Right hindlimb (tissue), 1 donor: ENCODE data around the gene N4BP2L1.

Source experiments
- DNase-seq: peaks from one replicate; pipeline ENCODE4 v3.0.0-alpha.2; 2018

N4BP2L1 gene

DNA sequence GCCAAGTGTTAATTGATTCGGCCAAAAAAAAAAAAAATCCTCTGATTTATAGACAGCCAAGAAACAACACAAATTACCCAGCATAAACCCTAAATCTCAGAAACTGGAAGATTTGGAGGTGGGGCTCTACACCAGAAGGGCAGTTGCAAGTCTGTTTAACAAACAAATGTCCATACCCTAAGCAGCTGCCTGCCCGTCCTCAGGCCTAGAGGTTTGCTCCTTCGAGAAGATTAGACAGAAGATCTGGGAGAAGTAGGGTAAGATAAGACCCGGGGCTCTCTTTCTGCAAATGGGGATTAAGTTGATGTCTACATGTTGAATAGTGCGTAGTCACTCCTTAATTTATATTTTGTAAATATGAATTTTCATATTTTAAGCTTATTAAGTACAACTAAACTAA, 3.4 kb upstream of the N4BP2L1 start:
- DNase-seq, result no peak

DNA sequence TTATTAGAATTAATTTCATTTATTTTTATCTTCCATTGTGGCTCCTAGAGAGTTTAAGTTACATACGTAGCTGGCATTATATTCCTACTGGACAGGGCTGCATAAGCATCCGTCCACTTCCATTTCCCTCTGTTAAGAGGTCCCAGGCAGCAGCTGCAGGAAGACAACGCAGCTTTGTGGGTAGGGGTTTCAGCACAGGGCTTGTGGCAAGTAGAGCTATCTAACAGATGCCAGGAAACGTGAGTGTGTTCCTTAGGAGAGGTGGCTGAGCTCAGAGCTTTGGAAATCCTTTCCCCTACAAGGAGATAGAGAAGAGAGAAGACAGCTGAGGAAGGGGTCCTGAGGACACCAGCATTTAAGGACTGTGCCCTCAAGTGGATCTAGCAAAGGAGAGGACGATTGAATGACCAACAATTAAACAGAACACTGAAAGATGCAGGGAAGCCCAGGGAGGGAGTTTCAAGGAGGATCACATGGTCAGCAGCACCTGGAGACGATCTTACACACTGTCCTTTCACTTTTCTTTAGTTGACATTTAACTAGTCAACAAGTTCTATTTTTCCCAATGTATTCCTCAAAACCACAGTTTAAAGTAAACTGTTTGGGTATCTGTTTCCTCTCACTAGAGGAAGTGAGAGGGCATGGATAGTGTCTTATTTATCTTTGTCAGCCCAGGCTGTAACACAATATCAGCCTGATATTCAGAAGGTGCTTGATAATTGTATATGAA, 2.3 kb upstream of the N4BP2L1 start:
- no peak for DNase-seq

DNA sequence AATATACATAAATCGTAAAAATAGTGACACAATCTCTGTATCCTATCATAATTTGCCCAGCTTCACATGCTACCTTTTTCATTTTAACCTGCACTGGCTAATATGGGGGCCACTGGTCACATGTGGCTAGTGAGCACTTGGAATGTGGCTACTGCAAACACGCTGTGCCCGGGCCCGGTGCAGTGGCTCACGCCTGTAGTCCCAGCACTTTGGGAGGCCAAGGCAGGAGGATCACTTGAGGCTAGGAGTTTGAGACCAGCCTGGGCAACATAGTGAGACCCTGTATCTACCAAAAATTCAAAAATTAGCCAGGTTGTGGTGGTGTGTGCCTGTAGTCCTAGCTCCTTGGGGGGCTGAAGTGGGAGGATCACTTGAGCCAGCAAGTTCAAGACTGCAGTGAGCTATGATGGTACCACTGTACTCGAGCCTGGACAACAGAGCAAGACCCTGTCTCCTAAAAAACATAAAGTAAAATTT, 1.5 kb upstream of the N4BP2L1 start:
- DNase-seq, result no peak

DNA sequence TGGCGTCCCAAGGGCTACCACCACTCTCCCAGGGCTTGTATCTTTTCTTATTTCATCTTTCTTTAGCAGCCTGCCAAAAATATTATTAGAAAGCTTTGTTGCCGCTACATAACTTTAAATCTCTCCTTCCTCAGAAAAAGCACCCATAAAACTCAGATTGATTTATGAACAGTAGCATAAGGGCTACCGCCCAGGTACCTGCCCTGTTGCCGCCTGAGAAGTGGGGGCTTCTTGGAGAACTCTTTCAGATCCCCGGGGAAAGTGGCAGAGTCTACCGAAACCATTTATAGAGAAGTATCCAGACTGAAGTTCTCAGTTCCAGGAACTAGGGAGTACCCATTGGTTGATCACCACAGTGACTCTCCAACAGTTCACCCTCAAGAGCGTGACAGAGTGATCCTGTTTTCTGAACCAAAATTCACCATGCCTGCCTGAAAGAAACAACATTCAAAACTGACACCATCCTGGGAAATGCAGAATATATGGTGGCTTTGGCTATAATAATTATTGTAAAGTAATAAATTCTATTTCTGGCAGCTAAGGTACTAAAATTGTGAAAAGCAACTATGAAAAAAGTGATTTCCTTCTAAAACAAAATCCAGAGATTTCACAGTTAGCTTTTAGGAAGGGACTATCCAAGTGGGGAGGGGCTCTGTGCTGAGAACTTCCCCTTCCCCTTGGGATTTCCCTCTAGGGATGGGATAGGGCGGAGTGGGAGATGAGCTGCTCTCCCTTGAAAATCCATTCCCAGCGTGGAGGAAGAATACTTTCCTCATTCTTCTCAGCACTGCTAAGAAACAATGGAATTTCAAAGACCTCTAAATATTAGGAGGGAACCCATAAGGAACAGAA, 877 bp upstream of the N4BP2L1 start:
- DNase-seq, result no peak

DNA sequence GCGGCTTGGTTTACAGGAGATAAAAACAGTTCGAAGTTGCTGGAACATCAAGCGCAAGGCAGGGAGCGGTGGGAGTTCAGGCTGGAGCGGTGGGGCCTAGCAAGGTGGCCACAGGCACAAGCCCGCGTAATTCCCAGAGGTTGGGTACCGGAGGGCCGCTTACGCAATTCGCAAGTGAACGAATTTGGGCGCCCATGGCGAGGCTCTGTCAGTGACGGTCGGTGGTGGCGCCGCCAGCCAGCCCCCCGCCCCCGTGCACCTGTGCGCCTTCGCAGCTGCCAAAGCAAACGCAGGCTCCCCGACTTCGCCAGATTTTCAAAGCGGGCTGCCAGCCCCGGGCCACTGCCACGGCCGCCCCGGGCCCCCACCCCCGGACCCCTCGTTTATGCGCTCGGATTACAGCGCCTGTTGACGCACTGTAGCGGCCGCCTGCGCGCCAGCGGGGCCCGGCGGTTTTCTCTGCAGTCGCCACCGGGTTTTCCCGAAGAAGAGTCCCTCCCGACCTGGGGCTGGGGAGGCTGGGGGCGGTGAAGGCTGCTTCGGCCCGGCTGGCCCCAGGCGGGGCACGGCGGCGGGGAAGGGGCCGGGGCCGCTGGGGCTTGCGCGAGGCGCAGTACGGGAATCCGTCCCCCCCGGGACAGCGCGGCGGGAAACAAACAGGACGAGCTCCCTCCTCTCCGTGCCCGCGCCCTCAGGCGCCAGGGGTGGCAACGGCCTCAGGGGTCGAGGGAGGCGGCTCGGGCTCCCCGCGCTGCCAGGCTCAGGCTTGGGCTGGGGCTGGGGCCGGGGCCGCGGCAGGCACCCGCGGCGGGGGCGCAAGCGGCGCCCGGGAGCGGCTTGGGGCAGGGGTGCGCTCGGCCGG, 709 bp downstream of the N4BP2L1 start:
- peak; percentile 62 for DNase-seq

DNA sequence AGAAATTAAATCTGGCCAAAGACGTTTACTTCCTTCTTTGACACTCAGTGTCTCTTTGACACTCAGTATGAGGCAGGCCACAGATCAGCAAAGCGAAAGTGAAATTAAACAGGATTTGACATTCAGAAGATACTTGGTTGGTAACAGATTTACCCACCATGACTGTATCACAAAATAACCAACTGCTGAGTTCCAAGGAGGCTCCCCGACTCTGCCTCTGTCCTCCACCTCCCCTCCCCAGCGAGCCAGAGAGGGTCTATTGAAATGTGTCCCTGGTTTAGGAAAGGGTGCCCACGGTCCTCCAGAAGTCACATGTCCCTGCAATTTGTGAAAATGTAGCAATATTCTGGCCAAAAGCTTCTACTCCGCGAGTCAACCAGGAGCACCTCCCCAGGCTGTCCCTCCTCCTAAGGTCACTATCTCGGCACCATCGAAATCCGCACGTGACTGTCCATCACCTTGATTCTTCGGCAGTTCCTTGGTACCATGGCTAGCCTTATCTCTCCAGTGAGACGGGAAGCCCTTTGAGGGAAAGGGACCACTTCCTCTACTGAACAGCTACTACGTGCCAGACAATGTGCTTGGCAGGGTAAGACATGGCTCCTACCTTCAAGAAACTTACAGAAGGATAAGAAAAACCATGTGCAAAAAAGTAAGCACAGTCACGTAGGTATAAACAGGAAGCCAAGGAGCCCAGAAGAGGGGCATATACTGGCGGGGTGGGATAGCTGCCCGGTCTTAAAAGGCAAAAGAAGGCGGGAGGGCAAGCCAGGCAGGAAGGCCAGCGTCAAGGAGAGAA, 1.5 kb downstream of the N4BP2L1 start:
- no peak for DNase-seq

DNA sequence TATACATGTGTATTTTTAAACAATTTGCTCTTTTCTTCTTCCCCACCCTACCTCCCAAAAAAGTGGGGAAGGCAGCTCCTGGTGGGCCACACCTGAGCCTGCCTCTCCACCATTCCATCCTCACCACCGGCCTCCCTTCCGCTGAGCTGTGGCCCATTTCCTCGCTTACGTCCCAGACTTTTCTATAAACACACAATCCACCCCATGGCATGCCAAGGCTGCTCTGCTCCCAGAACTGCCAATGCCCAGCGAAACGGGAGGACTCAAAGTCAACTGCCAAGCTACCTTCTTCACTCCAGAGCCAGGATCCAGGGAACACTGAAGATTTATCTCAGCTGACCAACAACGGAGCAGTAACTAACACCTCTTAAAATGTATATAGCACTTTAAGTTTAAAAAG, 2.8 kb downstream of the N4BP2L1 start:
- DNase-seq, result no peak

DNA sequence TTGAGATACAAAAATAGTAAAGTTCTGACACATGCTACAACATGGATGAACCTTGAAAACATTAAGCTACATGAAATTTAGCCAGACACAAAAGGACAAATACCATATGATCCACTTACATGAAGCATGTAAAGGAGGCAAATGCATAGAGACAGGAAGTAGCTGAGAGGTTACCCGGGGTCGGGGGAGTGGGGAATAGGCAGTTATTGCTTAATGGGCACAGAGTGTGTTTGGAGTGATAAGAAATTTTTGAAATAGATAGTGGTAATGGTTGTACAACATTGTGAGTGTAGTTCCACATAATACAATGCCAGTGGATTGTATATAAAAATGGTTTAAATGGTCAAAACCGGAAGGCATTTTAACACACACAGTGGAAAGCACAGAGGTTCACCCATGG, 4.3 kb downstream of the N4BP2L1 start:
- DNase-seq, result no peak

DNA sequence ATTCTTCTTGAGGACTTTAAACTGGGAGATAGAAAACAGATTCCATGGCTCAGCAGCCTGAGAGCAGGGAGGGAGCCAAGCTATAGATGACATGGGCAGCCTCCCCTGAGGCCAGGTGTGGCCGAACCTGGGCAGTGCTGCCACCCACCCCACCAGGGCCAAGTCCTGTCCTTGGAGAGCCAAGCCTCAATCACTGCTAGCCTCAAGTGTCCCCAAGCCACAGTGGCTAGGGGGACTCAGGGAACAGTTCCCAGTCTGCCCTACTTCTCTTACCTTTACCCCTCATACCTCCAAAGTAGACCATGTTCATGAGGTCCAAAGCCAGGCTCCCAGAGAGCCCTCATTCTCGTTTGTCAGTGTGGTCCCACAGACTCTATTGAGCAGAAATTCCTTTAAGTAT, 8.1 kb downstream of the N4BP2L1 start:
- no peak for DNase-seq

DNA sequence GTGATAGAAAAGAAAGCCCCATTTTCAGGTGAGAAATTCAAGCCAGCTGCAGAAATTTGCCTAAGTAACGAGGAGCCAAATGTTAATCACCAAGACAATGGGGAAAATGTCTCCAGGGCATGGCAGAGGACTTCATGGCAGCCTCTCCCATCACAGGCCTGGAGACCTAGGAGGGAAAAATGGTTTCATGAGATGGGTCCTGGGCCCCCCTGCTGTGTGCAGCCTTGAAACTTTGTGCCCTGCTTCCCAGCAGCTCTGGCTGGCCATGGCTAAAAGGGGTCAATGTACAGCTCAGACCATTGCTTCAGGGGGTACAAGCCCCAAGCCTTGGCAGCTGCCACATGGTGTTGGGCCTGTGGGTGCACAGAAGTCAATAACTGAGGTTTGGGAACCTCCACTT, 9.9 kb downstream of the N4BP2L1 start:
- no peak for DNase-seq

DNA sequence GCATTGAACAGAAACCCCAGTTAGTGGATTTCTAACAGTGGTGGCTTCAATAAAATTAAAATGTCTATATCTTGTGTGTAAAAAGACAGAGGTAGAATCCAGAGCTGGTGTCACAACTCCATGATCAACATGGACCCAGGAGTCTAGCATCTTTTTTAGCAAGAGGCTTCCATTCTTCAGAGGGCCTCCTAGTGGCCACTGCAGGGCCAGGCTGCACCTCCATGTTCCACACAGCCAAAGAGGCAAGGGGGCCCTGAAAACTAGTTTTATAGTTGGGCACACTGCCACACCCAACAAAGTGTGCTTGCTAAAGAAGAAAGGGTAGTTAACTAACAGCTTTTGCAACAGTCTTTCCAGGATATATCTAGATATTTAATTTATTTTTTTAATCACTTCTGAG, 12.9 kb downstream of the N4BP2L1 start:
- no peak for DNase-seq

DNA sequence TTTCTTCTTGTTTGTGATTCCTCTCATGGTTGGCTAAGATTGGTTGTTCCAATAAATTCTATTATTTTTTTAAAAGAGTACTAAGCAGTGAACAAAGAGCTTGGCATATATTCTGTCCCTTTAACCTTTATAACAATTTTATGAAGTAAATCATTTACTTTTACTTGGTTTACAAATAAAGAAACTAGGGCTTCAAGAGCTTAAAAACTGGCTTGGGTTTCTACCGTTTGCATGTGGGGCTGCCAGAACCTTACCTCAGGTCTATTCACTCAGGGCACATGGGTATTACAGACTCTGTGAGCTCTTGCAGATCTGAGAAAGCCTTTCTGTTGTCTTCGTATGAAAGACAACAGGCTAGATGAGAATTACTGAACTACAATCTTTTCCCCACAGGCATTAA, 13.3 kb downstream of the N4BP2L1 start:
- no peak for DNase-seq

DNA sequence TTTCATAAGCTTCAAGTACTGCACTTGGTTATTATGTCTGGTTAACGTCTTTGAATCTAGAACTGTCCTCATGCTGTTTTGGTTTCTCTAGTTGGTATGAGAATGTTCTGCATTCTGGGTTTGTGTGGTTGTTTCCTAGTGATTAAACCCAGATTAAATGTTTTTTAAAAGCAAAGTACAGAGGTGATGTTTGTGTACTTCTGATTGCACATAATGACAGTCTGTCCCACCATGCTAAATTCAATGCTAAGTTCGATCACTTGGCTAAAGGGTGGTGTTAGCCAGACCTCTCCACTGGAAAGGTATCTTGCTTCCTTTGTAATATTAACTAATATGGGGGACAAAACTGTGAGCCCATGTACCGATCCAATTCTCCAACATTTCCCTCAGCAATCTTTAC, 14.6 kb downstream of the N4BP2L1 start:
- no peak for DNase-seq

DNA sequence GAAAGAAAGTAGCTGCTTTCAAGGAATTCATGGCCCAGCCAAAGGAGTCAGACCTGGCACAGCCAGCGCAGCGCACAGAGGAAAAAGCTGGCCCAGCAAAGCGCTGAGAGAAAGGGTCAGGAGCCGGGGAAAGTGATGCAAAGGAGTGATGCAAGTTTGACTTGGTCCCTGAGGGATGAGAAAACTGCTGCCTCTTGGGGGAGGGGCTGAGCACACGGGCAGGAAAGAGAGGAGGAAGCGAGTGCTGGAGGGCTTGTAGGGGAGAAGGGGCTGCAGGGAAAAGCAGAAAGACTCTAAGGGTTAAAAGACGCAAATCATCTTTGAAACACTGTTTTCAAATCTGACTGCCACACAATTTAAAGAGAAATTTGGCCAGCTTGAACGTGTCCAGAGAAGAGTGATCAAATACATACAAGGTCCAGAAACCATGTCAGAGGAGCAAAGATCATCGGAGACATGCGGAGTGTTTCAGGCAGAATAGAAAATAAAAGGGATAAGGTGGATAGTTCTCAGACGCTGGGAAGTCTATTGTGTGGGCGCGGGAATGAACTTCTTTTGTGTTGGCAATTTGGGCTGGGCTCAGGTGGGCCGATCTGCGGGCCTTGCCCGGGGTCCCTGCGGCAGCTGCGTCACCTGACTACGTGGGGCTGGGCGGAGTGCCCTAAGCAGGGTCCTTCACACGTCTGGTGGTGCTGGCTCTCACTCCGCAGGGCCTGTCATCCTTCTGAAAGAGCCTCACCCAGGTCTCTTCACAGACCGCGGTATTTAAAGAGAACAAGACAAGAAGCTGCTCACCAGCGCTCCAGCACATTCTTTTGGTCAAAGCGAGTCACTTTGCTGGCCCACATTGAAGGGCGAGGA, 18.1 kb downstream of the N4BP2L1 start:
- DNase-seq, result peak; percentile 46

DNA sequence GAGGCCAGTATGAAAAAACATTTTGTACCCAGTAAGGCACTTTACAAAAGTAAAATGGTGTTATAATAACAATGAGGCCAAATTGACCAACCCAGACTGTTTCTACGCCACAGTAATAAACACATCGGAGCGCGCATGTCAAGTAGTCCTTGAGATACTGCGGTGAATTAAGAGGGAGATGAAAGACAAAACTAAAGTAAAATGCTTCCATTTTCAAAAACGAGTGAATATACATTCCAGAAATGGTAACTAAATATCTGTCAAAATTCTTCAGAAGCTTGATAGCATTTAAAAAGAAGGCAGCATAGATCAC, 19.0 kb downstream of the N4BP2L1 start:
- no peak for DNase-seq

DNA sequence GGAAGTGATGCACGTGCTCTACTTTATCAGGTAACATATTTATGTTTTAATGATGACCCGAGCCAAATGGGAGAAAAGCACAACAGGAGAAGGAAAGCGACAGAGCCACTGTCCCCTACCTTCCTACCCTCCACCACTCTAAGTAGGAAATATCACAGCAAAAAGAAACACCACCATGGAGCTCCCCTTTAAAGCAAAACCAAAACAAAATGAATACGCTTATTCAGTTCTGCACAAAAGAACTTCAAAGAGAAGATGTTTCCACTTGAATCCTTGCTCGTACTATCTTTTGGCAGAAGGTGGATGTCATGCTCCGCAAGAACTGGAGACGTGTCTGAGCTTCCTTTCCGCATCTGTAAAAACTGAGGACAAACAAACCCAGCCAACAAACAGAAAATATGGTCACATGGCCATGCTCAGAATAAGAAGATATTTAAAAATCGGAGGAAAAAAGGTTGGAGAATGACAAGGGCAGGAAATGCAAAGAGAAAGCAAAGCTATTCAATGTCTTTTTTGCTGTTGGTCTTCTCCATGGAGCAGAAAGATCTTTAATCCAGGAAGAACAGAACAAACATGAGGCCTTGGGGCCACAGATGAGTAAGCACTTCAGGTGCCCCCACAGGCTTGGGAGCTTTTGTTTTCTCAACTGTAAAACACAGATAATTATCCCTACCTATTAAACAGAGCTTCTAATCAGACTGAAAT, 19.5 kb downstream of the N4BP2L1 start:
- no peak for DNase-seq

DNA sequence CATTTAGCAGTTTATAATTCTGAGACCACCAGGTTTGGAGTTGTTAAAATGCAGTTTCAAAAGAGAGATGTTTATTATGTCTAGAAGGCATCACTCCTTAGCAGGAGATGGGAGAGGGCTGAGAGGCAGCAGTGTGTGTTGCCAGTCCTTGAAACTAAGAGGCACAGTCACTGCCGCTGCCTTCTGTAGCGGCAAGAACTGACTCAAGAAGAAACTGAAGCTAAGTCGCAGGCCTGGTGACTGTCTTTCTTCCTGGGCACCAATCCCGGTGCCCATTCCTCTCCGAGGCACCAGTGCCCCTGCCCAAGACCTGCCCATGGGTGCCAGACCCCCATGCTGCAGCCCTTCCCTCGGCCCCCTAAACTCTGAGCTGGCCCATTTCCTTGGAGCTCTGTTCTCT, 20.1 kb downstream of the N4BP2L1 start:
- no peak for DNase-seq

DNA sequence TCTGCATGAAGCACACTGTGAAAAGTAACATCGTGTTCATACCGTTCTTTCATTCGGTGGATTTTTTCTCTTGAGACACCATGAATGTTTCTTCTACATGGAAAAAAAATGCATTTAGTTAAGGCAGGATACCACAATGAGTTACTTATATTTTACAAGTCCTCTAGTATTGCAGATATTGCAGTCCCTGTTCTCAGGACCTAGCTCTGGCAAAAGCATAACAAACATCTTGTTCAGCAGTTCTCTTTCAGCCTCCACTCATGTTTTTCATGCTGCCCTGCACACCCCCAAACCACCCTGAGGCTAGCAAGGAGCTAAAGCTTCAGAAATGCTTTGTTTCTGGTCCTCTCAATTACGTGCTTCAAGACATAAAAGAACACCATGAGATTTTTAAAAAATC, 24.8 kb downstream of the N4BP2L1 start:
- DNase-seq, result no peak

DNA sequence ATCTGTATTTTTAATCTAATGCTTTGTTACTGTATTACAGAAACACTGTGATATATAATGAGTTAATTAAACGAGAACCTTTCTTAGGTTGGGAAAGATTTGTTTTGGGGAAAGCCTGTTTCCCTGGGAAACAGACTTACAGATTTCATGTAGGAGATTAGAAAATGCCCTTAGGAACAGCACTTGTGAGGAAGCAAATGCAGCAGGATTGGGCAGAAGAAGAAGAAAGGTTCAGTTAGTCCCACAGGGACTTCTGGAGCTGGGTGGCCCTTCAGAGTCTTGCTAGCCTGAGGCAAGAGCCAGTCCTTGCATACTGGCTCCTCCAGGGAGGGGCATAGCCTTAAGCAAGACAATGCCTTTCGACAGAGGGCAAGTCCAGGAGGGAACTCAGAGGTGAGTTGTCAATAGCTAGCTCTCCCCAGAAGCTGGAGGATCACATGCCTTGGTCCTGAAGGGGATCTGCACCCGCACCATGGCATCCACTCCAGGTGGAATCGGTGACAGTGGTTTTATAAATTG, 36.8 kb downstream of the N4BP2L1 start:
- no peak for DNase-seq

DNA sequence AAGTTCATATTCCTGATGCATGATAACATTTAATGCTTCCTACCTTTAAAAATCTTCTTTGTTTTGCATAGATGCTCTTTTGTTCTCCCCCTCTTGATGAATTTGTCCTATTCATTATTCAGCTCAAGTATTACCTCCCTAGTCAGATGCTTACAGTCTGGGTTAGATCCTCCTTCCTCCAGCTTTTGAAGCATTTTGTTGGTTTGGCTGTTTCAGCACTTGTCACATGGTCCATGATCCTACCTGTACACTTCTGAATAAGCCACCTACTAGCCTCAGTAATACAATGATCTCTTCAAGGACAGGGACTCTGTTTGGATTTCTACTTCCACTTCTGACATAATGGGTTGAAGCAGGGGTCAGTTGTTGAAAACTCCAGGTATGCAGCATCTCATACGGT, 37.4 kb downstream of the N4BP2L1 start:
- no peak for DNase-seq

DNA sequence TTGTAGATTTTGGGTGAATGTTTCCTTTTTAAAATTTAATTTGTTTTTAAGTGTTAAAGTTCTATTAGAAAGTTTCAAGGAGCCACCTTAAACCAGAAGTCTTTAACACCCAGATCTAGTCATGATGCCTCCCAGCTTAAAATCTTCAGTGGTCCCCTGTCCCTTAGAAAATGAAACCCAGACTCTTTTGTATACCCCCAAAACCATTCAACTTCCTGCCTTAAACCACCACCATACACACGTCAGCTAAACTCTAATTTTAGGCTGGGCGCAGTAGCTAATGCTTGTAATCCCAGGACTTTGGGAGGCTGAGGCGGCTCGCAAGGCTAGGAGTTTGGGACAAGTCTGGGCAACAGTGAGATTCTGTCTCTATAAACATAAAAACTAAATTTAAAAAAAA, 37.9 kb downstream of the N4BP2L1 start:
- DNase-seq, result no peak
